Measurements from ENCODE around the gene IGFBP5.

Gene IGFBP5

GRCh38 chr2:216663846-216664245 is 31.5 kb downstream of the IGFBP5 start:
- no peak for FAIRE-seq

- FAIRE-seq, result no peak
These were observed 32.2 kb downstream of the IGFBP5 start for GRCh38 chr2:216663106-216663505.

- no peak for FAIRE-seq
These were observed 33.5 kb downstream of the IGFBP5 start for GRCh38 chr2:216661639-216662375.

- no peak for FAIRE-seq
These were observed 34.3 kb downstream of the IGFBP5 start for GRCh38 chr2:216661051-216661450.

GRCh38 chr2:216660496-216660895 is 34.9 kb downstream of the IGFBP5 start:
- no peak for FAIRE-seq

- no peak for FAIRE-seq
These were observed 36.1 kb downstream of the IGFBP5 start for GRCh38 chr2:216659276-216659675.

GRCh38 chr2:216658757-216659156 is 36.6 kb downstream of the IGFBP5 start:
- no peak for FAIRE-seq

- no peak for FAIRE-seq
These were observed 37.4 kb downstream of the IGFBP5 start for GRCh38 chr2:216657980-216658379.

GRCh38 chr2:216657086-216657855 is 38.1 kb downstream of the IGFBP5 start:
- FAIRE-seq, result no peak

GRCh38 chr2:216654528-216655052 is 40.8 kb downstream of the IGFBP5 start:
- FAIRE-seq, result no peak

GRCh38 chr2:216653931-216654365 is 41.4 kb downstream of the IGFBP5 start:
- FAIRE-seq, result no peak

GRCh38 chr2:216653093-216653799 is 42.1 kb downstream of the IGFBP5 start:
- no peak for FAIRE-seq

- FAIRE-seq, result no peak
These were observed 42.8 kb downstream of the IGFBP5 start for GRCh38 chr2:216652566-216652965.

GRCh38 chr2:216651351-216651881 is 43.9 kb downstream of the IGFBP5 start:
- FAIRE-seq, result no peak

GRCh38 chr2:216650626-216651257 is 44.6 kb downstream of the IGFBP5 start:
- FAIRE-seq, result no peak

- no peak for FAIRE-seq
These were observed 45.8 kb downstream of the IGFBP5 start for GRCh38 chr2:216649574-216649973.

GRCh38 chr2:216648105-216648504 is 47.2 kb downstream of the IGFBP5 start:
- no peak for FAIRE-seq

GRCh38 chr2:216646116-216646515 is 49.2 kb downstream of the IGFBP5 start:
- FAIRE-seq, result no peak

- no peak for FAIRE-seq
These were observed 49.8 kb downstream of the IGFBP5 start for GRCh38 chr2:216645636-216645950.

- FAIRE-seq, result no peak
These were observed 50.3 kb downstream of the IGFBP5 start for GRCh38 chr2:216644842-216645635.

GRCh38 chr2:216643986-216644659 is 51.2 kb downstream of the IGFBP5 start:
- no peak for FAIRE-seq

Data from endometrium (tissue), 2 donors.